ENCODE measurements around the gene HEG1. TPM values are rescaled to one million over a fixed set of nuclear protein-coding genes. Genes with fewer than 3 reads are reported as not detected.

HEG1 gene
- total and polyA plus RNA-seq, 8 donors: 2.3 to 56.9 (median 21.5) TPM

GRCh38 chr3:125031544-125031943 is 24.3 kb downstream of the HEG1 start:
- WGBS, 5 donors: 84 to 96% (median 87%) methylated on average over 4 of the region's 4 CpGs
- H3K4me1 ChIP-seq: peaks cover 0 to 19% (median 7%) of the 10 kb centered on the region in 4 donors
- peaks cover 14 to 27% (median 26%) of the 10 kb centered on the region in 4 donors for H3K36me3 ChIP-seq
- intact Hi-C loops (cut with DNase I; ENCODE audit: low total_unique reads): no loop called here
- peaks cover 0 to 9% (median 0%) of the 10 kb centered on the region in 4 donors for H3K9me3 ChIP-seq
- DNase-seq: no peak
- TF ChIP-seq, protein P1, sequence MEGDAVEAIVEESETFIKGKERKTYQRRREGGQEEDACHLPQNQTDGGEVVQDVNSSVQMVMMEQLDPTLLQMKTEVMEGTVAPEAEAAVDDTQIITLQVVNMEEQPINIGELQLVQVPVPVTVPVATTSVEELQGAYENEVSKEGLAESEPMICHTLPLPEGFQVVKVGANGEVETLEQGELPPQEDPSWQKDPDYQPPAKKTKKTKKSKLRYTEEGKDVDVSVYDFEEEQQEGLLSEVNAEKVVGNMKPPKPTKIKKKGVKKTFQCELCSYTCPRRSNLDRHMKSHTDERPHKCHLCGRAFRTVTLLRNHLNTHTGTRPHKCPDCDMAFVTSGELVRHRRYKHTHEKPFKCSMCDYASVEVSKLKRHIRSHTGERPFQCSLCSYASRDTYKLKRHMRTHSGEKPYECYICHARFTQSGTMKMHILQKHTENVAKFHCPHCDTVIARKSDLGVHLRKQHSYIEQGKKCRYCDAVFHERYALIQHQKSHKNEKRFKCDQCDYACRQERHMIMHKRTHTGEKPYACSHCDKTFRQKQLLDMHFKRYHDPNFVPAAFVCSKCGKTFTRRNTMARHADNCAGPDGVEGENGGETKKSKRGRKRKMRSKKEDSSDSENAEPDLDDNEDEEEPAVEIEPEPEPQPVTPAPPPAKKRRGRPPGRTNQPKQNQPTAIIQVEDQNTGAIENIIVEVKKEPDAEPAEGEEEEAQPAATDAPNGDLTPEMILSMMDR (IDR thresholded peaks at IDR 0.05): no peak
- TF ChIP-seq POLR2A (IDR thresholded peaks at IDR 0.05) (peak in 1 of 4 donors; percentile 39), POLR2AphosphoS5 (IDR thresholded peaks at IDR 0.05) (no peak), EP300 (IDR thresholded peaks at IDR 0.05) (no peak)
- H3K4me3 ChIP-seq: no peak overlapping the region
- H3K27ac ChIP-seq: no peak overlapping the region
- no peaks in the 10 kb centered on the region for H3K27me3 ChIP-seq

- peaks cover 0 to 45% (median 21%) of the 10 kb centered on the region in 4 donors for H3K4me1 ChIP-seq
- H3K36me3 ChIP-seq: peaks cover 19 to 37% (median 35%) of the 10 kb centered on the region in 4 donors
- intact Hi-C loops (cut with DNase I; ENCODE audit: low total_unique reads): no loop called here
- H3K27ac ChIP-seq: no peak overlapping the region
- DNase-seq: no peak
- 70 to 92% (median 89%) methylated on average over 4 of the region's 4 CpGs for WGBS, 5 donors
- no peaks in the 10 kb centered on the region for H3K9me3 ChIP-seq
- H3K4me3 ChIP-seq: no peak overlapping the region
- no peak for TF ChIP-seq POLR2AphosphoS5 (IDR thresholded peaks at IDR 0.05)
- no peak for TF ChIP-seq EP300 (IDR thresholded peaks at IDR 0.05)
- no peaks in the 10 kb centered on the region for H3K27me3 ChIP-seq
These were observed 27.1 kb downstream of the HEG1 start for GRCh38 chr3:125028657-125029056.

GRCh38 chr3:125025642-125026041 is 30.2 kb downstream of the HEG1 start:
- WGBS, 5 donors: 44 to 65% (median 55%) methylated on average over 2 of the region's 2 CpGs
- intact Hi-C loops (cut with DNase I; ENCODE audit: low total_unique reads): no loop called here
- TF ChIP-seq POLR2A (IDR thresholded peaks at IDR 0.05): no peak

GRCh38 chr3:125024817-125025216 is 31.0 kb downstream of the HEG1 start:
- DNase-seq: peak; percentile 43 to 57
- Histone ChIP-seq H3K36me3 (peaks cover 19 to 50% (median 49%) of the 10 kb centered on the region in 4 donors), H3K27ac (peak overlapping the region; percentile 6 to 70 (median 43)), H3K4me3 (no peak overlapping the region), H3K27me3 (no peaks in the 10 kb centered on the region), H3K4me1 (peaks cover 0 to 38% (median 19%) of the 10 kb centered on the region in 4 donors), H3K9me3 (no peaks in the 10 kb centered on the region)
- WGBS, 5 donors: 29 to 67% (median 42%) methylated on average over 5 of the region's 5 CpGs
- intact Hi-C loops (cut with DNase I; ENCODE audit: low total_unique reads): no loop called here
- TF ChIP-seq POLR2AphosphoS5 (IDR thresholded peaks at IDR 0.05) (peak in 1 of 3 donors; percentile 14), POLR2A (IDR thresholded peaks at IDR 0.05) (no peak), EP300 (IDR thresholded peaks at IDR 0.05) (no peak)
- TF ChIP-seq, protein P1 (IDR thresholded peaks at IDR 0.05): no peak

More at GRCh38 chr3:125025642-125026041, 30.2 kb downstream of the HEG1 start:
- Histone ChIP-seq H3K4me3 (no peak overlapping the region), H3K27me3 (no peaks in the 10 kb centered on the region), H3K9me3 (no peaks in the 10 kb centered on the region), H3K27ac (peak overlapping the region in 1 of 5 donors; percentile 39), H3K4me1 (peaks cover 0 to 38% (median 19%) of the 10 kb centered on the region in 4 donors), H3K36me3 (peaks cover 19 to 42% (median 41%) of the 10 kb centered on the region in 4 donors)
- DNase-seq: no peak

GRCh38 chr3:125023833-125024555 is 31.8 kb downstream of the HEG1 start:
- Histone ChIP-seq H3K9me3 (no peaks in the 10 kb centered on the region), H3K36me3 (peaks cover 23 to 56% (median 55%) of the 10 kb centered on the region in 4 donors), H3K27ac (peak overlapping the region; percentile 39 to 70 (median 44)), H3K4me1 (peaks cover 0 to 38% (median 19%) of the 10 kb centered on the region in 4 donors), H3K27me3 (no peaks in the 10 kb centered on the region), H3K4me3 (no peak overlapping the region)
- TF ChIP-seq POLR2A (IDR thresholded peaks at IDR 0.05) (no peak), POLR2AphosphoS5 (IDR thresholded peaks at IDR 0.05) (peak in 1 of 3 donors; percentile 9)
- 39 to 58% (median 47%) methylated on average over 8 of the region's 8 CpGs for WGBS, 5 donors
- DNase-seq: peak in 1 of 2 donors; percentile 44
- intact Hi-C loops (cut with DNase I; ENCODE audit: low total_unique reads): no loop called here

Data from stomach (tissue), 9 donors.